ENCODE data around the gene GPRIN2. TPM values are rescaled to one million over a fixed set of nuclear protein-coding genes. Genes with fewer than 3 reads are reported as not detected.

The GPRIN2 gene
- total RNA-seq, 2 experiments from 2014 or later = not detected

DNA sequence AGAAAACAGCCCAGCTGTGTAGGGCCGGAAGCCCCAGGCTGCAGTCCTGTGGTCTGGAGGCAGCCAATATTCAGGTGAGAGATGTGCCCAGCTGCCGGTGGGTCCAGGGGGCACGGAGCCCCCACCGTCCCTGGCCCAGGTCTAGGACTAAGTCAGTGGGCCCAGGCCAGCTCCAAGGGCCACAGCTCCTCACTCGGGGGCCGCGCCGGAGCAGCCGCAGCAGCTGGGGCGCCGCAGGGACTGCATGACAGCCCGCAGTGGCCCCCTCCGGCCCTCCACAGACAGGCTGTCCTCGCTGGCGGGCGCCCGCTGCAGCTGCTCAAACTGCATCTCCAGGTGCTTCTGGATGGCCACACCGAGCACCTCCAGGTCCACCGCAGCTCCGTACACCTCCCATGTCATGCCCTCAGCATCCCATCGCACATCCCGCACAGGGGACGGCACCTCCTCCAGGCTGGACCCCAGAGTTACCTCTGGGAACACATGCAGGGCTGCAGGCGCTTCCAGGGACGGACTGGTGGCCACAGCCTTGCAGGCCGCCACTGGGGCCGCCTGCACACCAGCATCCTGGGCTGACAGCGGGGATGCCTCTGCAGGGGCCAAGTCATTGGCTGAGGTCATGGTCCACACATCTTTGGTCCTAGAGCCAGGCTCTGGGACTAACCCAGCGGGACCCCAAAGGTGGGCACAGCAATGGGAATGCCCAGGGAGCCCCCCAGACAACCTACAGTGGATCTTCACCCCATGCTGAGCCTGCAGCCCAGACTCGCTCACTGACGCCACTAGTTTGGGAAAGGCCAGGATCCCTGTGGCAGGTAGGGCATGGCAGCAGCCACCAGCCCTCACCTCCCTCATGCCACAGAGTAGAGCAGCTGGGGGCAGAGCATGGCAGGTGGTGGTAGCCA, 7.0 kb downstream of the GPRIN2 start:
- no peak for ATAC-seq (ENCODE audit: low read depth)
- Mint-ChIP-seq H3K27ac (no peak overlapping the region), H3K9me3 (no peaks in the 10 kb centered on the region), H3K27me3 (peaks cover 1% of the 10 kb centered on the region), H3K4me3 (no peak overlapping the region), H3K4me1 (no peaks in the 10 kb centered on the region), H3K36me3 (no peaks in the 10 kb centered on the region)
- POLR2A ChIA-PET = no interaction called here
- no peak for DNase-seq

- ATAC-seq (ENCODE audit: low read depth) (no peak), DNase-seq (no peak)
- no peaks in the 10 kb centered on the region for H3K36me3 Mint-ChIP-seq
- H3K4me1 Mint-ChIP-seq = no peaks in the 10 kb centered on the region
- H3K27ac Mint-ChIP-seq = no peak overlapping the region
- no peak overlapping the region for H3K4me3 Mint-ChIP-seq
- peaks cover 4% of the 10 kb centered on the region for H3K27me3 Mint-ChIP-seq
- no peaks in the 10 kb centered on the region for H3K9me3 Mint-ChIP-seq
- POLR2A ChIA-PET = no interaction called here
Observed at GRCh38 chr10:46548498-46549090, 7.9 kb downstream of the GPRIN2 start.

DNA sequence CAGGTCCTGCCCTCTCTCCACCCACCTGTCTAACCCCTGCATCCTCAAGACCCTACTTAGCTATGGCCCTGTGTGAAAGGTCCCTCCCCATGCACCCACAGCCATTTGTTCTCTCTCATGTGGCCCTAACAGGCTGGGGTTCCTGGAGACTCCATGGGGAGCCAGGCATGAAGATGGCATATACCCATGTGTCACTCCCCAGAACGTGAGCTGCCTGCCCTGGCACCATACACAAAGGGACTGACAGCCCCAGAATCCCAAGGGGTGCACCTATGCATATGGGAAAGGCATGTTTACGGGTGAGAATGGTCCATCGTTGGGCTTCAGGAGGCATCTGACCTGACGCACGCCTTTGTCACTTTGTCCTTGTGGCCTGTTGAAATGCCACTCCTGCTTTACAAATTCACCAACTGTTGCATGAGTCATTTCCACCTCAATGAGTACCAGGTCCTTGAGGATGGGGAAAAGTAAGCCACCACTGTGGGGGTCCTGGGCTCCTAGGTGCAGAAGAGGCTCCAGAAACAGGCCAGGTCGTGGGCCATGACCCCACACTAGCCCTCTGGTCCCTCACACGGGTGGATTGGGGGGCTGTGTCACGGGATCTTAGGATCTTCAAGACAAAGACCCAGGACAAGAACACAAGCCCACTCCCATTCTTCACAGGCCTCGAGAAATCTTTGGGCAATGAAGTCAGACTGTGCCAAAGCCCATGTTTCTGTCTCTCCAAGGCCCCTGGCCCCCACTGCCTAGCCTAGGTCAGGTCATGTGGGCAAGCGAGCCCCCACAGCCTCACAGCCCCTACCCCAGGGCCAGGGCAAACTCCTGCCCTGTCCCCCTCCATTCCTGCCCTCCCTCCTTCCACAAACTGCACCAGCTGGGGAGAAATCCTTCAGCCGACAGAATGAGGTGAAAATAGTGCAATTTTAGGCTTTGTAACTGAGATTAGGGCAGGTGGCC, 8.6 kb downstream of the GPRIN2 start:
- Mint-ChIP-seq H3K4me1 (no peaks in the 10 kb centered on the region), H3K27ac (no peak overlapping the region), H3K4me3 (no peak overlapping the region), H3K27me3 (peaks cover 9% of the 10 kb centered on the region), H3K36me3 (no peaks in the 10 kb centered on the region), H3K9me3 (no peaks in the 10 kb centered on the region)
- ATAC-seq (ENCODE audit: low read depth) = no peak
- peak; percentile 30 for DNase-seq
- POLR2A ChIA-PET = no interaction called here

DNA sequence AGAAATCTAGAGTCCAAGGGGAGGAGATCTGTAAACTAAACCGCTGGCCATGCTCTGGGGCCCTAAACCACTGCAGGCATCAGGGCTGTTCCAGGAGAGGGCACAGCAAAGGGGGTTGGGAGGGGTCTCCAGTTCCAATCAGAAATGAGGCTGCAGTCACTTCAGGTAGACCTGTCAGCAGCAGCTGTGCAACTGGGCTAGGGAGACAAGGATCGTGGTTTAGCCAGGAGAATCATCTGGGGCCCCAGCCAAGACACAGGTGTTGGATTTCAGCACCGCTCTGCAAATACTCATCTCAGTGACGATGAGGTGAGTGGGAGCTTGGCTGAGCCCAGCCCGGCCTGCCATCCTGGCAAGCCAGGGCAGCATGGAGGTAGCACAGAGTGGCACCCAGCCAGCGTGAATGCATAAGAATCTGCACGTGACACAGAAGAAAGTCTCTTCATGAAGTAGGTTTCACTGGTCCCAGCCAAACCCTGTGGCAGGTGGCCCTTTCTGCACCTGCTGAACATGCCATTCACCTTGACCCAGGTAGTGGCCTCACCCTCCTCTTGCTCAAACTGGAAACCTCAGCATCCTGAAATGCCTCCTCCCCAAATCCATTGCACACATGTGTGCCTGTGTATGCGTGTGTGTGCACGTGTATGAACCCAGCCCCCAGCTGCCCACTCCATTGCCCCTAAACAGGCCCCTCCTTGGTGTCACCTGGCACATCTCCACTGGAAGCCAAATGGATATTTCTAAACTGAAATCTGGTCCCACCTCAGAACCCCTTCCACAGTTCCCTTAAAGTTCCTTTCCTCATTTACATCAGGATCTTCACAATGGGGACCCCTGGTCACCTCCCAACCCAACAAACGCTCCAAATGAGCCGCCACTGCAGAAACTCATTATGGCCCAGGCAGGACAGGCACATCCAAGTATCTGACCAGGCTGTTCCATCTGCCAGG, 9.6 kb downstream of the GPRIN2 start:
- H3K27ac Mint-ChIP-seq = no peak overlapping the region
- no peaks in the 10 kb centered on the region for H3K9me3 Mint-ChIP-seq
- no peaks in the 10 kb centered on the region for H3K4me1 Mint-ChIP-seq
- H3K4me3 Mint-ChIP-seq = no peak overlapping the region
- ATAC-seq (ENCODE audit: low read depth) (no peak), DNase-seq (peak; percentile 28)
- peaks cover 17% of the 10 kb centered on the region for H3K27me3 Mint-ChIP-seq
- POLR2A ChIA-PET = no interaction called here
- no peaks in the 10 kb centered on the region for H3K36me3 Mint-ChIP-seq

- H3K4me1 Mint-ChIP-seq = no peaks in the 10 kb centered on the region
- DNase-seq = peak; percentile 25
- H3K9me3 Mint-ChIP-seq = no peaks in the 10 kb centered on the region
- no peak for ATAC-seq (ENCODE audit: low read depth)
- H3K4me3 Mint-ChIP-seq = no peak overlapping the region
- H3K36me3 Mint-ChIP-seq = no peaks in the 10 kb centered on the region
- peaks cover 18% of the 10 kb centered on the region for H3K27me3 Mint-ChIP-seq
- POLR2A ChIA-PET = no interaction called here
- H3K27ac Mint-ChIP-seq = no peak overlapping the region
Observed at GRCh38 chr10:46545861-46546590, 10.4 kb downstream of the GPRIN2 start.

GRCh38 chr10:46544989-46545791, 11.3 kb downstream of the GPRIN2 start:
- POLR2A ChIA-PET = no interaction called here
- peak; percentile 26 for DNase-seq
- H3K4me1 Mint-ChIP-seq = peaks cover 2% of the 10 kb centered on the region
- peaks cover 26% of the 10 kb centered on the region for H3K27me3 Mint-ChIP-seq
- no peak for ATAC-seq (ENCODE audit: low read depth)
- H3K4me3 Mint-ChIP-seq = no peak overlapping the region
- H3K36me3 Mint-ChIP-seq = no peaks in the 10 kb centered on the region
- H3K27ac Mint-ChIP-seq = no peak overlapping the region
- H3K9me3 Mint-ChIP-seq = no peaks in the 10 kb centered on the region

DNA sequence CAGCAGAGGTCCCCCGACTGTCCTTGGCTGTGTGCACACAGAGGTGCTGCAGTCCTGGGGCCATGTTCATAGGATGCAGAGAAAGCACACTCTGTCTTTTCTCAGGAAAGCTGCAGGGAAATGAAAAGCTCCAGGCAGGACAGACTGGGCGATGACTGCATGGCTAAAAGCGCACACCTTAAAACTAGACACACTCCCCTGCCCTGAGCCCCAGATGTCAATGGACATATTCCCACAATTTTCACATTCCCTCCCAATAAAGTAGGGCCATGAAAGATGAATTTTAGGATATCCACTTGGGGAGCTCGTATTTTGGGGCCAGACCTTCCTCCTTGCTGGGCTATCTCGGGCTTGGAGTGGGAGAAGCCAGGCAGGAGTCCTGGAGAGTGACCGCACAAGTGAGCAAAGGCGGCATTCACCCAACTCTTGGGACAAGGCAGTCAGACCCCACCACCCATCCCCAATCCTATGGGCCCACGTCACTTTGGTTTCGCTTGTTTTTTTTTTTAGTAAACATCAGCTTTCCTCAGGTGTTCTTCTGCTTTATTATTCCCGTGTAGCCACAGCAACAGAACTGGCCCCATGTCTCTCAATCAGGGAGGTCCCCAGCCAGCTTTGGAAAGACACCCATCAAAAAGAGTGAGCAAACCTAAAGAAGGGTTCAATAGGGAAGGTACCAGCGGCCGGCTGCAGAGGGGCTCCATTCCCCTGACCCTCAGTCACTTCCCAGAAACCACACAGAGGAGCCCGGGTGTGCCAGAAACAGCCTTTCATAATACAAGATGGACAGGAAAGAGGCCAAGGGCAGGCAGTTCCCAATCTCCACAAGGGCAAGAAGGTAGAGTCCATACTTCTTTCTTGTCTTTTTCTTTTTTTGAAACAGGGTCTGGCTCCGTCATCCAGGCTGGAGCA, 12.7 kb downstream of the GPRIN2 start:
- no peak overlapping the region for H3K4me3 Mint-ChIP-seq
- H3K36me3 Mint-ChIP-seq = no peaks in the 10 kb centered on the region
- no peak overlapping the region for H3K27ac Mint-ChIP-seq
- ATAC-seq (ENCODE audit: low read depth) (no peak), DNase-seq (peak; percentile 19)
- no peaks in the 10 kb centered on the region for H3K9me3 Mint-ChIP-seq
- POLR2A ChIA-PET = no interaction called here
- H3K4me1 Mint-ChIP-seq = peaks cover 2% of the 10 kb centered on the region
- H3K27me3 Mint-ChIP-seq = peaks cover 35% of the 10 kb centered on the region

DNA sequence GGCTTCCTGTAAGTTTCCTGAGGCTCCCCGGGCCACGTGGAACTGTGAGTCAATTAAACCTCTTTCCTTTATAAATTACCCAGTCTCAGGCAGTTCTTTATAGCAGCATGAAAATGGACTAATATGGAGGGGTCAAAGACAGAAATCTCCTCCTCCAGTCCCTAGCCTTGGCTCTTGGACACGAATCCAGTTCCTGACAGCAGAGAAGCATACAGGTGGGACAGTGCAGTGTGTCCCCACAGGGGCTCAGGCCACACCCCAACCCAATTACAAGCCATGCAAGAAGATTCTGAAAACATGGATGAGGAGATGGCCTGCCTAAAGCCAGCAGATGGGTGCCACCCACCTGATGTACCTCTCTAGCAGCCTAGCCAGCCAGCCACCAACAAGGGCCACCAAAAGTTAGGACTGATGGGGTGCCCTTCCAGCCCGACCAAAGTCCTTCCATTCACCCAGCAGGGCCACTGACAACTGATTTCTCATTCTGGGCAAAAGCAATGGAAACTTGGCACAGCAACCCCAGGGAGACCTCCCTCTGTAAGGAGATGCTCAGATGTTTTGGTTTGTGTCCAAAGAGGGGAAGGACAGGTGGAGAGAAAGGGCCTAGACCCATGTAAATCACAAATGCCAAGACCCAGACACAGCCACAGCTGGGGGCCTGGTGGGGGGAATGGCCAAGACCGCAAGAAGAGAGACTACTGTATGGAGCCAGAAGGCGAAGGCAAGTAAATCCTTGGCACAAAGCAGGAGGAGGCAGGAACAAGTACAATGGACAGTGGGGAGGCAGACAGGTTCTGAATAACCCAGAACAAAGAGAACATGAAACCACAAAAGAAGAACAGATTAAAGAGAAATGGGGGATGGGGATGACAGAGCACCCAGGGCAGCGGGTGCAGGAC, 13.6 kb downstream of the GPRIN2 start:
- POLR2A ChIA-PET = no interaction called here
- ATAC-seq (ENCODE audit: low read depth) (no peak), DNase-seq (no peak)
- Mint-ChIP-seq H3K9me3 (no peaks in the 10 kb centered on the region), H3K36me3 (no peaks in the 10 kb centered on the region), H3K27me3 (peaks cover 42% of the 10 kb centered on the region), H3K27ac (no peak overlapping the region), H3K4me1 (peaks cover 2% of the 10 kb centered on the region), H3K4me3 (no peak overlapping the region)

DNA sequence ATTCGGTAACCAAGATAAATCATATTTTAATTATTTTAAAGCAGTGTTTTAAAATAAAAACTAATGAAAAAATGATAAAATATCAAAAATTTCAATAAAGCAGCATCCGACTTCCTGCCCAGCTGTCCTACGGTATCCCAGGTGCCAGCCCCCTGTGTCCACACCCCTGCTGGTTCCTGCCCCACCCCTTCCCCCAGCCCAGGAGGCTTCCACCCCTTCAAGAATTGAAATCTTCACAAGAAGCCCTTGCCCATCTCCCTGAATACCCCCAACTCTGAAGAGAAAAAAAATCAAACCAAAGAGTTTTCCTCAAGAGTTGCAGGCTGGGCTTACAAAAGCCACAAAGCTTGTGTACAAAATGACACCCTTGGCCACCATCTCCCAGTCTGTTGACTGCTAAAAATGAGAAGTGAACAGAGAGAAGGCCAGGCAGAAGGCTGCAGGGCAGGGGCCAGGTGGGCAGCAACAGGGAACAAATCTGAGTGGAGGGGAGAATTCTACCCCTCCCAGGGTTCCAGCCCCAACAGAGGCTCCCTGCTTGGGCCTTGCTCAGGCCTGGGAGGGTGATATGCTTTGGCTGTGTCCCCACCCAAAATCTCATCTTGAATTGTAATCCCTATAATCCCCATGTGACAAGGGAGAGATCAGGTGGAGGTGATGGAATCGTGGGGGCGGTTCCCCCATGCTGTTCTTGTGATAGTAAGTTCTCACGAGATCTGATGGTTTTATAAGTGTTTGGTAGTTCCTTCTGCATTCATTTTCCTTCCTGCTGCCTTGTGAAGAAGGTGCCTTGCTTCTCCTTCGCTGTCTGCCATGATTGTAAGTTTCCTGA, 14.5 kb downstream of the GPRIN2 start:
- Mint-ChIP-seq H3K4me3 (no peak overlapping the region), H3K27me3 (peaks cover 48% of the 10 kb centered on the region), H3K27ac (no peak overlapping the region)

More for the DNA sequence above, 14.5 kb downstream of the GPRIN2 start:
- Mint-ChIP-seq H3K4me1 (peaks cover 2% of the 10 kb centered on the region), H3K9me3 (no peaks in the 10 kb centered on the region), H3K36me3 (no peaks in the 10 kb centered on the region)
- POLR2A ChIA-PET = no interaction called here
- DNase-seq (peak; percentile 26), ATAC-seq (ENCODE audit: low read depth) (no peak)

All from activated naive CD8-positive, alpha-beta T cell treated with anti-CD3 and anti-CD28 coated beads, Interleukin-2, amount 10 ng/mL, durations not matched to agents 7 days and 5 days (primary cell).